Muscle layer of duodenum (tissue), 2 donors: ENCODE data around the gene GAST.

Experiments used
- H3K27ac ChIP-seq: one replicate; pipeline ENCODE4 v1.7.0; 2013; ENCODE audit warnings: mild to moderate bottlenecking, low read length
- H3K27me3 ChIP-seq: one replicate; pipeline ENCODE4 v1.7.0; 2013; ENCODE audit warnings: low read depth, mild to moderate bottlenecking, control low read depth, low read length
- H3K36me3 ChIP-seq, 2 donors: one replicate each; pipeline ENCODE4 v1.7.0; 2013; ENCODE audit warnings: low read length in 2 of 2, control low read depth in 1 of 2, mild to moderate bottlenecking in 1 of 2; ENCODE audit not compliant: insufficient read depth in 2 of 2, control insufficient read depth in 1 of 2
- H3K4me1 ChIP-seq, 2 donors: one replicate each; pipeline ENCODE4 v1.7.0; 2013; ENCODE audit warnings: low read length in 2 of 2, mild to moderate bottlenecking in 2 of 2, control low read depth in 1 of 2, moderate library complexity in 1 of 2; ENCODE audit not compliant: insufficient read depth in 2 of 2, control insufficient read depth in 1 of 2
- H3K4me3 ChIP-seq, 2 donors: one replicate each; pipeline ENCODE4 v1.7.0; 2013; ENCODE audit warnings: low read length in 2 of 2, low read depth in 1 of 2, mild to moderate bottlenecking in 1 of 2
- H3K9me3 ChIP-seq, 2 donors: one replicate each; pipeline ENCODE4 v1.7.0; 2013; ENCODE audit warnings: low read length in 2 of 2, control low read depth in 1 of 2, mild to moderate bottlenecking in 1 of 2; ENCODE audit not compliant: control insufficient read depth in 1 of 2
- donor health status: healthy.

The GAST gene

DNA sequence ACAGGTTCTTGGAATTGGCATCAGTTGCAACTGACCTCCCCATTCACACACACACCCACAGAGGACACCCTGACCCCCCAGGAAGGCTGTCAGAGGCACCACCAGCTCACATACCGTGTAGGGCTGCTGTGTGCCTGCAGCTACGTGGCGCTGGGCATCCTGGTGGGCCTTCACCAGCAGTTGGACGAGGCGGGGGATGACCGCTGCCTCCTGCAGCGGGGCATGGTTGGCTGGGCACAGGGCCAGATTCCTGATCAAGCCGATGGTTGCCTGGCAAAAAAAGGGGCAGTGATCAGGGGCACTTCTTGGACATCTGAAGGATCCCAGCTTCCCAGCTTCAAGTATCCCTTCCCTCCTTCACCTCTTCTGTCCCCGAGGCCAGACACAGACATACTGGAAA, 46.5 kb downstream of the GAST start:
- H3K9me3 ChIP-seq = no peaks in the 10 kb centered on the region
- peaks cover 35 to 64% of the 10 kb centered on the region in 2 donors for H3K36me3 ChIP-seq
- H3K27ac ChIP-seq = no peak overlapping the region
- no peak overlapping the region for H3K4me3 ChIP-seq
- H3K27me3 ChIP-seq = no peaks in the 10 kb centered on the region
- H3K4me1 ChIP-seq = no peaks in the 10 kb centered on the region

DNA sequence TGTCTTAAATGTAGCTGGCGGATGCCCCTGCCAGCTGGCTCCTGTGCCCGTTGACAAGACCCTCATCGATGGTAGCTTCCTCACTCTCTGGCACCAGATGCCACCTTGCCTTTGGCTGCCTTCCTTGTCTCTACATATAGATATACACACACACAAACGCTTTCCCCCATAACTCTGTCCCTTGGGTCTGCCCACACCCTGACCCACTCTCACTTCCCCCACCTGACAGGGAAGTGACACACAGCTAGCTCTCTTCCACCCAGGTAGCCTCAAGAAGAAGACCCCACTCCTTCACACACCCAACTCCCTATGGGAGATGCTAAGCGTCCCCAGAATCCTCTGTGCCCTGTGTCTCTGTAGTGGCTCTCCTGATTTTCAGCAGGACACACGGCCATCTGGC, 48.7 kb downstream of the GAST start:
- H3K4me1 ChIP-seq = no peaks in the 10 kb centered on the region
- no peaks in the 10 kb centered on the region for H3K9me3 ChIP-seq
- H3K36me3 ChIP-seq = peaks cover 49 to 77% of the 10 kb centered on the region in 2 donors
- no peak overlapping the region for H3K4me3 ChIP-seq
- H3K27ac ChIP-seq = no peak overlapping the region
- no peaks in the 10 kb centered on the region for H3K27me3 ChIP-seq

DNA sequence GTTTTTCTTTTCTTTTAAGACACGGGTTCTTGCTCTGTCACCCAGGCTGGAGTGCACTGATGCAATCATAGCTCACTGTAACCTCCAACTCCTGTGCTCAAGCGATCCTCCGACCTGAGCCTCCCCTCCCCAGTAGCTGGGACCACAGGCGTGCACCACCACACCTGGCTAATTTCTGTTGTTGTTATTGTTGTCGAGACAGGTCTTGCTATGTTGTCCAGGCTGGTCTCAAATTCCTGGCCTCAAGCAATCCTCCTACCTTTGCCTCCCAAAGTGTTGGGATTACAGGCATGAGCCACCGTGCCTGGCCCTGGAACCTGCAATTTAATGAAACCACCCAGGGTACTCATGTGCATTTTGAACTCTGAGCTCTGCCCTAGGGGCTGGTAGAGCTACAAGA, 50.3 kb downstream of the GAST start:
- H3K4me1 ChIP-seq = no peaks in the 10 kb centered on the region
- H3K27ac ChIP-seq = no peak overlapping the region
- H3K27me3 ChIP-seq = no peaks in the 10 kb centered on the region
- H3K4me3 ChIP-seq = no peak overlapping the region
- H3K9me3 ChIP-seq = no peaks in the 10 kb centered on the region
- peaks cover 45 to 77% of the 10 kb centered on the region in 2 donors for H3K36me3 ChIP-seq

DNA sequence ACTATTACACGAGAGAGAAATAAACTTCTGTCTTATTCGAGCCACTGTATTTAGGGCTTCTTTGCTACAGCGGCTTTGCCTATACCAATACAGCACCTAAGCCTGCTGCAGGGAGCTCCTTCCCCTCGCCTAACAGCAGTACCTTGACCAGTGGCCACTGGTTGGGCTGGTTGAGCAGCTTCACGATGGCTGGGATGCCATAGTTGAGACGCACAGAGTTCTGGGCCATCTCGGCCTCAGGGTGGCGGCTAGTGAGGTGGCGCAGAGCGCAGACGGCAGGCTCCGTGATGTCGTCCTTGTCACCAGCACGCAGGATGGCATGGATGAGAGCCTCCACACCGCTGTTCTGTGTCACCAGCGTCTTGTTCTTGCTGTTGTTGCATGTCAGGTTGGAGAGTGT, 50.7 kb downstream of the GAST start:
- H3K36me3 ChIP-seq = peaks cover 46 to 77% of the 10 kb centered on the region in 2 donors
- no peaks in the 10 kb centered on the region for H3K9me3 ChIP-seq
- no peaks in the 10 kb centered on the region for H3K4me1 ChIP-seq

DNA sequence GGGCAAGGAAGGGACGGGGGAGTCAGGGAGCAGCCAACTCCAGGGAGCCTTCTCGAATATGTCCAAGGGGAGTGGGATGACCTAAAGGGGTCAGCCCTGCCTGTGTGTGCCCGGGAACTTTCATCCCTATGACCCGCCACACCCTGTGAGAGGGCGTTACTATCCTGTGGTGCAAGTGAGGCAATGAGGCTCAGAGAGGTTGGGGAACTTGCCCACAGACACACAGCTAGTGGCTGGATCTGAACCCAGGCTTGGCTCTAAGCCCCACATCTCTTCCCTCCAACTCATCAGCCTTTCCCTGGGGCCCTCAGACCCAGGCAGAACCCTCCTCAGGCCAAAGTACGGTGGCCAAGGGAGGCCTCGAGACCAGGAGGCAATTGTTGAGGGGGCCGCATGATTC, 51.2 kb downstream of the GAST start:
- no peak overlapping the region for H3K27ac ChIP-seq
- peaks cover 41 to 74% of the 10 kb centered on the region in 2 donors for H3K36me3 ChIP-seq
- H3K9me3 ChIP-seq = no peaks in the 10 kb centered on the region
- H3K27me3 ChIP-seq = no peaks in the 10 kb centered on the region
- H3K4me1 ChIP-seq = no peaks in the 10 kb centered on the region
- no peak overlapping the region for H3K4me3 ChIP-seq

More for the DNA sequence above, 50.7 kb downstream of the GAST start:
- H3K4me3 ChIP-seq = no peak overlapping the region
- H3K27me3 ChIP-seq = no peaks in the 10 kb centered on the region
- H3K27ac ChIP-seq = no peak overlapping the region
